GM21381 (cell line): Measurements from ENCODE around the gene ITGA8.

Experiments used
- ATAC-seq: cut with Tn5 transposase; IDR thresholded peaks from one replicate; pipeline ENCODE4 v1.9.1; 2021; ENCODE audit warnings: mild to moderate bottlenecking, moderate library complexity; ENCODE audit not compliant: unreplicated experiment

ITGA8 gene

DNA sequence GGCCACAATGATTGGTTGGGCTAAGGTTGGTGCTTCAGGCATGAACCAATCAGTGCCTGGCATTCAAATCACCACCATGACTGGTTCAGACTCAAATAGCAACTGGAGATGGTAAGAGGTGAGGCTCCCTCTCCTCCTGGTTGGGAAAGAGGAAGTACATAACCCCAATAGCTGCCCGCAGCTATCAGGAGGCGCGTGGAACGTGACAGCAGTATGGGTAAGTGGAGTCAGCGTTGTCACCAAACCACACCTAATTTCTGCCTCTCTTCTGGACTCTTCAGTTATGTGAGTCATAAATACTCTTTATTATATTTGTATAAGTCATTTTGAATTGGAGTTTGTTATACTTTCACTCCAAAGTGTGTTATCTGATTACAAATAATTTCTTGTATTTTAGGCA lies 17.9 kb upstream of the ITGA8 start:
- ATAC-seq = no peak

DNA sequence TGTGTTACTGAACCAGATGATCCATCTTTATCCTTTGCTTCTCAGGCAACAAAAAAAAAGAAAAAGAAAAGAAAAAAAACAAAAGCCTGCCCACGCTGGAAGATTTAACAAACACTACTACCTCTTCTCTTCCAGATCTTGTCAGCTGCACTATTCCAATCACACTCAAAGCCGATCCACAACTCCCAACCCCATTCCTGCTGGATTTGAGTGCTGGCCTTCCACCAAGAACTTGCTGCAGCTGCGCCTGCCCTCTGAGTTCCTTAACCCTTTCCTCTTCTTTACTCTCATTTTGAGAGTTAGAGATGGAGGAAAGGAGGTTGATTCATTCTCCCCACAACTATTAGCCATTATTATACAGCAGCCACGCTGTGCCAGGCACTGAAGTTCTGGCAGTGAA lies 16.0 kb upstream of the ITGA8 start:
- ATAC-seq = no peak

DNA sequence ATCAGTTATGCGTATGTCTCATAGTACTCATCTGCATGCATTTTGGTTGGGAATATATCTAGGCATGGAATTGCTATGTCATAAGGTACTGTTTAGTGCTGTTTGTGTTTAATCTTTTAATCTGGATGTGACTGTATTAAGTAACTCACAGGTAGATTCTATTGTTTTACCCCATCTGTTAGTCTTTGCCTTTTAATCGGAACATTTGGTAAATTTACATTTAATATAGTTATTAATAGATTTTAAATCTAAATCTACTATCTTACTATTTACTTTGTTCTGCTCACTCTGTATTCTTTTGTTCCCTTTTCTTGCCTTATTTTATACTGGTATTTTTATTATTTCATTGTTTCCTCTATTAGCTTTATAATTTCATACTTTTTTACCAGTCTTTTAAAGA lies 10.6 kb upstream of the ITGA8 start:
- ATAC-seq = no peak

DNA sequence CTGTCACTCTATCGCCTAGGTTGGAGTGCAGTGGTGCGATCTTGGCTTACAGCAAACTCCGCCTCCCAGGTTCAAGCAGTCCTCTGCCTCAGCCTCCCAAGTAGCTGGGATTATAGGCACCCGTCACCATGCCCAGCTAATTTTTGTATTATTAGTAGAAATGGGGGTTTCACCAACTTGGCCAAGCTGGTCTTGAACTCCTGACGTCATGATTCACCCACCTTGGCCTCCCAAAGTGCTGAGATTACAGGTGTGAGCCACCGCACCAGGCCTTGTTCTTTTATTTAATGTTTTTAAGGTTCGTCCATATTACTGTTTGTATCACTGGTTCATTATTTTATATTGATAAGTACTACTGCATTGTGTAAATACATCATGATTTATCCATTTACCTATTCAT lies 10.2 kb upstream of the ITGA8 start:
- no peak for ATAC-seq

DNA sequence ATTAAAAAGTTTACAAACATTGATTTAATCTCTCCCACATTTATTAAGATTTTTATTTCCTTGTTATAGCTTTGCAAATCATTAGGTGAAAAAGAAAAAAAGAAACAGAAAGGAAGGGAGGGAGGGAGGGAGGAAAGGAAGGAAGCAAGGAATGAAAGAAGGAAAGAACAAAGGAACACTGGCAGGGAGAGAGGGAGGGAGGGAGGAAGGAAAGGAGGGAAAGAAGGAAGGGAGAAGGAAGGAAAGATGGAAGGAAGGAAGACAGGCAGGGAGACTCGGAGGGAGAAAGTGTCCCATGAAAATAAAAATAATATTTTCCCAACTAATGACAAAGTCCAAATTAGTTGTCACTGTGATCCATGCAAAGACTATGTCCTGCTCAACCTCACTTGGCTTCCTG lies 6.3 kb upstream of the ITGA8 start:
- no peak for ATAC-seq

DNA sequence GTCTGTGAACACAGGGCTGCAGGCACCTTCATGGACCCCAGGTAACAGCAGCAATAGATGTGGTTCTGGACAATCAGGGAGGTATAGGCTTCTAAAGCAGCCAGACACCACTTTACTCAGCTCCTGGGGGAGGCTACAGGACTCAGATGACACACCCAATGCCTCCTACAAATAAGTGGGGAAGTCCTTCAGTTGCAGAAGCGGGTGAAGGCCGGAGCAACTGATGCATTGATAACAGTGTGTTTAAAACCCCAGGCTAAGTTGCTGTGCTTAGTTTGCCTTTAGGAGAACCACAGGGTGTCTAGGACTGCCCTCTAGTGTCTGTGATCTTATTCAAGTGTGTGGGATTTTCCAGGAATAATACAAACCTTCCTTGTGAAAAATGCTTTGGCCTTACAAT lies 5.9 kb upstream of the ITGA8 start:
- no peak for ATAC-seq

DNA sequence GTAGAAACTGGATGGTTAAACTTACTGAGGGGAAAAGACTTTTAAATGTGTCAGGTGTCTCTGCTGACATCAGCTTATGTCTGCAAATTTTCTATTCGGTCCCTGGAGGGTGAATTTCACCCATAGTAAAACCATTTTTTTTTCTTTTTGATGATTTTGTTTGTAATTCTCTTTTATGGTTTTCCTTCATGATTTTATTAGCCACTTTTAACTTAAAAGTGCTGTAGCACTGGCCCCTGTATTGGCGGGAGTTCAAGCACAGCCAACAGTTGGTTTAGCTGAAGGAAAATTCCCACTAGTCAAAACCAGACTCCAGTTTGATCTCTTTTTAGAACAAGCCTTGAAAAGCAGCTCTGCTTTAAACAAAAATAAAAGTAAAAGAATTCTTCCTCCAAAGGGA lies 5.0 kb upstream of the ITGA8 start:
- ATAC-seq = no peak

DNA sequence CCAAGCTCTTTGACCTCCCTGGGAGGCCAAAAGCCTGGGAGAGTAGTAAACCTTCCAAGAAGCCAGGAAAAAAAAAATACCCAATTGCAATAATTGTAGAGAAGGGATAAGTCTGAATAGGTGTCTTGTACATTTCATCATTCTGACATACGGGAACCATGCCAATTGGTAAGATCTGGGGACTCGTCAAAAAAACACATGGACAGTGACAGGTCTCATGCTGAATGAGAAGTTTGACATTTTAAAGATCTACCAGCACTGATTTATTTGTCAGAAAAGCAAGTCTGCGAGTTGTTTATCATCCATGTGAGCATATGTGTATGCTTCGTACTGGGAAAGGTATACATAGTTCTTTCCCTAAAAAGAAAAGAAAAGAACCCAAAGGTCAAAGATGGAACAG lies 4.1 kb upstream of the ITGA8 start:
- ATAC-seq = no peak

DNA sequence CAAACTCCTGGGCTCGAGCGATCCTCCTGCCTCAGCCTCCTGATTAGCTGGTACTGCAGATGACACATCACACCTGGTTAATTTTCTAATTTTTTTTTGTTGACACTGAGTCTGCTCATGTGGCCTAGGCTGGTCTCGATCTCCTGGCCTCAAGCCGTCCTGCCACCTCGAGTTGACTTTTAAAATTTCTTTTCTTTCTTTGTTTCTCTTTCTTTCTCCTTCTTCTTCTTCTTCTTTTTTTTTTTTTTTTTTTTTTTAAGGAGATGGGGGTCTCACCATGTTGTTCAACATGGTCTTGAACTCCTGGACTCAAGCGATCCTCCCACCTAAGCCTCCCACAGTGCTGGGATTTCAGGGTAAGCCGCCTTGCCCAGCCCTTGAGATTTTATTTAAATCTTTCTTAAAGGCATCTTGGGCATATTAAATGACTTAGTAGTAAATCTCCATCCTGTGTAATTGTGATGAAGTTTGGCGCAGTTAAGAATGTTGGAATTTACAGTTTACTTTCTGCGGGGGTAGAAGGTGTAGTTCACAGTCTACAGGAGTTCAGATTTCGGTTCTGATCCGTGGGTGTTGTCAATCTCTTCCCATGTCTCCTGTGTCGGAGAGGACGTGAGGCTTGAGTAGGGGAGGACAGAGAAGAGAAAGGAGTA lies 1.0 kb upstream of the ITGA8 start:
- ATAC-seq = no peak

DNA sequence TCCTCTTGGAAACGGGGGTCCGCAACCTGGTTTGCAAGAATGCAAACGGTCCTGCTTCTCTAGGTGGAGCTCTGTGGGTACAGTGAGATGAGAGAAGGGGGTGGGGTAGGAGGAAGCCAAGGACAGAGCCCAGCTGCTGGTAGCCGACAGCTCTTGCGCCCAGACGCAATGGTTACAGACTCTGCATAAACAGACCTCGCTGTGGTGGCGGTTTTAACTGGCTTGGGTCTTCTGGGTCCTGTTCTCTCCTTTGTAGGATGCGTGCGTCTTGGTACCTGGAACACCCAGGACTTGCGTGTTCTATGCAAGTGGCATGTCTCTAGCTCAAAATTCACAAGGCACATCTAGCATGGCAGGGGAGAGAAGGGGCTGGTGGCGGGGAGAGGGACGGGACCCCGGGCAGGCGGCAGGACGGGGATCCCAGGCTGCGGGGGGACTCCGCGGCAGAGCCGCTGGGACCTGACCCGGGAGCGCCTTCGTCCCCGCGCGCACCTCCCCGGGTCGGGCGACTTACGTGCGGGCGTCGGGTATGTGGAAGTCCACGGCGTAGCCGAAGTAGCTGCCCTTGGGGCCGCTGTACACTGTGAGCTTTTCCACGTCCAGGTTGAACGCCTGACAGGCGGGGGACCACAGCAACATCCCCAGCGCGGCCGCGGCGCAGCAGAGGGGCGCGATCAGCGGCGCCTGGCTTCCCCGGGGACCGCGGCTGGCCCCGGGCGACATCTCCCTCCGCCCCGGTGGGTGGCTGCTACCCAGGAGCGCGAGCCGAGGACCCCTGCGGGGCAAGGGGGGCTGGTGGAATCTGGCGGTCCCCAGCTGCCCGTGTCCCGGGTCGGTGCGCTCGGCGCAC lies 448 bp downstream of the ITGA8 start:
- no peak for ATAC-seq

DNA sequence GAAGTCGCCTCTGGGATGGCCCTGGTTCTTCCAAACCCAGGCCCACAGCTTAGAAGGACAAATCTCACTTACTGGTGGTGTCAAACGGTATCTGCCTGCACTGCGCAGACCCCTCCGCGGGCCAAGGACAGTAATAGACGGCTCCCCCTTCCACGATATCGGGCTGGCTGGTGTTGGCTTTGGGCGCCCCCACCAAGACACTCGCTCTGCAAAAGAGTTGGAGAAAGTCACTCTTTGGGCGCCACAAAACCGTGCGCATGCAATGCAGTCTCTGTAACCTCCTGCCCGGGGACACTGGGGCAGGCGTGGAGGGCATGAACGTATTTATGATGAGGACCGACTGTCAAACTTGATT lies 1.1 kb downstream of the ITGA8 start:
- no peak for ATAC-seq

DNA sequence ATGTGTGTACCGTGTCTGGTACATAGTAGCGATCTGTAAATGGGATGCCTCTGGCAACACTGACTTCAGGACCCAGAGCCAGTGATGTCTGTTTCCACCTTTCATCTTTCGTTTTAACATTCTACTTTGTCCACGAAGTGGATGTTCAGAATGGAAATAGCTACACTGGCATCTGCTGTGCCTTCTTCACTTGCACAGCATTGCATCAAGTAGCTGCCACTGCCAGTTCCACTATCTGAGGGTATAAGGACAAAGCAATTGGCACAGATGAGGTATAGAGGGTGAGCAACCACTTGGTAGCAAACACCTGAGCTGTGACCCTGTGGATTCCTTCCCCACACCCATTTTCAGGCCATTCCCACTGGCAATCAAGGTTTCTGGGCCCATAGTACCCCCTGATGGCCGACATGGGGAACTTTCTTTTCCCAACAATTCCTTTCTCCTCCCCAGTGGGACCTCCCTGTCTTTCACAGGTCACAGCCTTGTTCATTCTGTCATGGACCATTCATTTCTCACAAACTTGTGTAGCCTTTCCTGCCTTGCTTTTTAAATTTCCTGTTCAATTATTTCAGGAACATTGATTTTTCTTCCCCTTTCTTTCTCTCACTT lies 4.0 kb downstream of the ITGA8 start:
- ATAC-seq = no peak

DNA sequence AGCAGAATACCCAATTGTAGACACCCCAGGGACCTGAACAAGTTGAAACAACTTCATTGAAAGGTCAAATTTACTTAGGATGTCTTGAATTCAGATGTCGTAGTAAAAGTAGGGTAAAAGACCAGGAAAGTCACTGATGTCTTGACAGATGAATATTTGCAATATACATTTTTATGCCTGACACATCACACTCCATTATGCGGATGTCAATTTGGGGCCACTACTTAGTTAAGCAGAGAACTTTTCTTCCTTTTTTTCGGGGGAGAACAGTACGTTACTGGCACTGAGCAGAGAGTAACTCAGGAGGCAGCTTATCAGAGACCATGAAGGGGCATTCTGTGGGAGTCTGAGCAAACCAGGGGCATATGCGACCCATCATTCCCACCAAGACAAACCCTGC lies 4.9 kb downstream of the ITGA8 start:
- no peak for ATAC-seq

DNA sequence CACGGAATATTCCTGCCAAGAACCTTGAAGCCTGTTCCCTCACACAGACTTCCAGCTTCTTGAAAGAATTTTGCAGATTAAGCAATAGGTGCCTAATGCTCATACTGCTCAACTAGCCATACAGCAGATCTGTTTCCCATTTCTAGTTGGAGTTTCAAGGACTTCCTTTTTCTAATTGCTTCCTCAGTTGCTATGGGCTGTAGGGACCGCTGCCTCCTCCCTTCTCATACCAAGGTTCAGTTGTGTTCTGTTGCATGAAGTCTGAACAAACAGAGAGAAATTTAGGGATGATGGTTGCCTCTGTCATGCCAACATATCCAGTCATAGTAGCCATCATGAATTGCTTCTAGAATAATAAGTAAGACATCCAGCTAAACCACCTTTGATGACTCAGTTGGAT lies 6.8 kb downstream of the ITGA8 start:
- no peak for ATAC-seq

DNA sequence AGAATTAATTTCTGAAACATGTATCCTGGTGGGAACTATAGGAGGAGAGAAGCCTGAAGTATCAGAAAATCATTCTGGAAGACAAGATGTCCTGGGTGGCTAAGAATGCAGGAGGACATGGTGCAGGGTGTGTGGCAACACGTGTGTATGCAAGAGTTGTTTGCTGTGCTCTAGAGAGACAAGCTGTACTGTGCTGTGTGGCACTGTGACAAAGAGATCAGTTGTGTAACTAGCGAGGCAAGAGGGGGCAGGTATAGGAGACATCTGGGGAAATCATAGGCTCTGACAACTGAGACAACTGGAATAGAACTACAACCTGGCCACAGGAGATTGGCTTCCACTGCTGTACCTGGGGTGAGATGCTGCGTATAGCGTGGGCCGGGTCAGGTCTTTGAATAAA lies 9.3 kb downstream of the ITGA8 start:
- no peak for ATAC-seq

DNA sequence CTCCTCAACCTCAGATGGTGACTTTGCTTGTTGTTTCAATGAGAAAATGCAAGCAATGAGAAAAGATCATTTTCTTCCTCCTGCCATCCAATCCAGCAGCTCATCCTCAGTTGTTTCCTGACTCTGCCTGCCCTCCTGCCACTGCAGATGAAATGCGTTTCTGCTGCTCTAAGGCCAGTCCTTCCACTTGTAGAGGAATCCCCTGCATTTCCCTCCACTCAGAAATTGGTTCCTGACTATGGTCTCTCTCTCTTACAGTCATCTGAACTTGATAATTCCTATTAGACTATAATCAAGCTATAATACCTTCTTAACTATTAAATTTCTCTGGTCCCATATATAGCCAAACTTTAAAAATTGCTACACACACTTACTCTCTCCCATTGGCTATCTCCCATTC lies 14.4 kb downstream of the ITGA8 start:
- no peak for ATAC-seq

DNA sequence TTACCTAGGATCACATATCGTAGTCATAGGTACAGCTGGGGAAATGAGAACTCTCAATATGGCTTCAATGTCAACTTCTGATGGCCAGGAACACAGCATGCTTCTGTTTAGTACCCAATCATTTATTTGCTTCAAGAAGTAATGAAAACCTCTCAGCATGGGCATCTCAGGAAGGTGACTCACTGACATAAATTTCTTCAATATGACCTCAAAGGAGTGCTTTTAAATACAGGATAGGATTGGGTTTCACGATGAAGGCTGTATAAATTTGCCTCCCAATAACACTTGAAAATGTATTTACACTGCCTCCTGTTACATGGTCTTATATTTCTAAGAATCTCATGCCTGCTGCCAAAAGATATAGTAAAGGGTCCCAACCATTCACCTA lies 15.1 kb downstream of the ITGA8 start:
- ATAC-seq = no peak

DNA sequence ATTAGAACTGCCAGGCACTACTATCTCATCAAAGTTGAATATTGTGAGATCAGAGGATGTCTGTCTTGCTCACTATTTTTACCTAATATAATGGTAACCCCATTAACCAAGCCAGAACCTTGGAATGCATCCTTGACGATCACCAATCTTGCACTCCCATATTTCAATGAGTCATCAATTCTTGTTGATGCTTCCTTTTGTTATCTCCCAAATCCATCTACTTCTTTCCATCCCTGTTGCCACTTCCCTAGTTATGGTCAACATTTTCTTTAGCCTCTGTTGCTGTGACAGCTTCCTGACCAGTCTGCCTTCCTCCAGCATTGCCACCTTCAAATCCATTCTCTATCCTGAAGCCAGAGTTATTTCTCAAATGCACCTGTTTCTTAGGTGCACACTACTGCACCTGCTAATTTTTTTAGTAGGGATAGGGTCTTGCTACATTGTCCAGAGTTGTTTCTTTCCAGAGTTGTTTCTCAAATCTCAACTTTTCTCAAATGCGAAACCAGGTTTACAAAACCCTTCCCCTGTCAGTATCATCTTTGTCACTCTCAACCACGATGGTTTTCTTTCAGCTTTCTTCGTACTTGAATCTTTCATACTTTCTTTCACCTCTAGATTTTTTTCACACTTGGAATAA lies 15.7 kb downstream of the ITGA8 start:
- ATAC-seq = no peak

DNA sequence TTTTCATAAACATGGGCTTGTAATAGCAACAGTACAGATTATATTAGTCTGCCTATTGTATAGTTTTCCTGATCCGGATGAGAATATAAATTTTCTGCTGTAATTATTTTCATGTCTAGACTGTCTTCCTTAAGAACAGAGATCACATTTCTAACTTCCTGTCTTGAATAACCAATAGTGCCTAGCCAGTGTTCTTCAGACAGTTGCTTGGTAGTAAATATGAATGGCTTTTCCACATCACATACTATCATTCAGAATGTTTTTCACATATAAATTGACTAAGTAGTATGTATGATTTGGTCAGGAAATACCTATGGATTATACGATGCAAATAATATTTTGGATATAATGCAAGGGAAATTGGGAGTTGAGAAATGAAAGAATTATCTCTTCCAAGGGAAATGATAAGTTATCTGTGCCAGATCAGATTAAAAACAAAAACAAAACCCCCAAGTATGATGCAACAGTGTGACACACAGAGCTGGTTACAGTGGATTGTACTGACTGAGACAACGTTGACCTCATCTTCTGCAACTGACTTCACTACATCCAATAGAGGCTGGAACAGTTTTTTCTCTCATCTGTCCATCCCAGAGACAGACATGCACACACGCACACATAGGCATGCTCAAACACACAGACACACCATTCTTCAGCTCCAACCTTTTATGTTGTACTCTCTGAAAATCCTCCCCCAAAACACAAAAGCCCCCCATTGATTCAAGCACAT lies 16.4 kb downstream of the ITGA8 start:
- ATAC-seq = no peak

DNA sequence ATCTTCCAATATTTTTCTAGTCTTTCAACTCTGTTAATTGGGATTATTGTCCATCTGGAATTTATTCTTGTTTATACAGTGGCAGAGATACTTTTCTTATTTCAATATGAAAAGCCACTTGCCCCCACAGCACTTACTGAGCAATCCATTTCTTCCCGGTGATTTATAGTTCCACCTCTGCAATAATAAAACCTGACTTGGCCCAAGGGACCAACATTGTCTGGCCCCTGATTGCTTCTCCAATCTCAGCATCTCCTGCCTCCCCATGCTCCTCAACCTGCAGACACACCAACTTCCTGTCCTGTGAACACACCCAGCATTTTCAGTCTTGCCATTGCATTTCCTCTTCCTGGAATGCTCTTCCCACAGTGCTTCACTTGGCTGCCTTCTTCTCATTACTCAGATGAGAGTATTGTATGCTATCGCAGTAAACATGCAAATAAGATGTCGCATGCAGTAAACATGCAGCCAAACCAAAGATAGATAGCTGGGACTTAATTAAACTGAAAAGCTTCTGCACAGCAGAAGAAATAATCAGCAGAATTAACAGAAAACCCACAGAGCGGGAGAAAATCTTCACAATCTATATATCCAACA lies 19.5 kb downstream of the ITGA8 start:
- no peak for ATAC-seq

DNA sequence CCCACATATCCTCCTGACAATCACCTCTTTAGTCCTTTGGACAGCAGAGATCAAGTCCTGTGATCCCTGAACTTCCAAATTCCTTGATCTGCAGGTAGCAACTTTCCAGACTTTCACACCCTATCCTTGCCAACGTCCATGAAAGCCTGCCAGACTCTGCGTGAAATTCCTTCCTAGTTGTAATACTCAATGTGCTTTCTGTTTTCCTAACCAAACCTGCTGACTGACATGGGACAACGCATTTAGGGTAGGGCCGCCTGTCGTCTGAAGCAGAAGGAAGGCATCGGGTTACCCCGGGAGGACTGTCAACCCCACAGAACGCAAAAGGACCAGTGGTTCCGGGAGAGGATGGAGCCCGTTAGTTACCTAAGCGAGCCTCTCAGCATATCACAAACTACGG lies 23.9 kb downstream of the ITGA8 start:
- ATAC-seq = no peak
